Epidermal melanocyte (primary cell): ENCODE data around the gene COL5A1.

Source experiments
- DNase-seq: peaks from one replicate; pipeline ENCODE4 v3.0.0; 2011; ENCODE audit warnings: low spot score; ENCODE audit not compliant: insufficient read length

COL5A1 gene

GRCh38 chr9:134785325-134786108, 143.9 kb downstream of the COL5A1 start:
- DNase-seq: no peak

- DNase-seq: no peak
Measured at GRCh38 chr9:134787601-134788531, 146.3 kb downstream of the COL5A1 start.

GRCh38 chr9:134789168-134789567, 147.6 kb downstream of the COL5A1 start:
- no peak for DNase-seq

- DNase-seq: no peak
Measured at GRCh38 chr9:134791009-134791408, 149.4 kb downstream of the COL5A1 start.

- no peak for DNase-seq
Measured at GRCh38 chr9:134792627-134793026, 151.0 kb downstream of the COL5A1 start.

GRCh38 chr9:134793288-134794188, 151.9 kb downstream of the COL5A1 start:
- no peak for DNase-seq

- no peak for DNase-seq
Measured at GRCh38 chr9:134794663-134795370, 153.2 kb downstream of the COL5A1 start.

- no peak for DNase-seq
Measured at GRCh38 chr9:134795446-134795845, 153.8 kb downstream of the COL5A1 start.

GRCh38 chr9:134796882-134797281, 155.3 kb downstream of the COL5A1 start:
- DNase-seq: no peak

GRCh38 chr9:134800791-134801339, 159.3 kb downstream of the COL5A1 start:
- DNase-seq: no peak

GRCh38 chr9:134802216-134802795, 160.7 kb downstream of the COL5A1 start:
- DNase-seq: no peak

- DNase-seq: no peak
Measured at GRCh38 chr9:134804871-134805270, 163.3 kb downstream of the COL5A1 start.

GRCh38 chr9:134807716-134808446, 166.3 kb downstream of the COL5A1 start:
- no peak for DNase-seq

- no peak for DNase-seq
Measured at GRCh38 chr9:134808447-134808792, 166.8 kb downstream of the COL5A1 start.

GRCh38 chr9:134809292-134809691, 167.7 kb downstream of the COL5A1 start:
- DNase-seq: no peak

- DNase-seq: no peak
Measured at GRCh38 chr9:134809826-134810225, 168.2 kb downstream of the COL5A1 start.

- DNase-seq: no peak
Measured at GRCh38 chr9:134811079-134811672, 169.6 kb downstream of the COL5A1 start.

- DNase-seq: peak; percentile 79
Measured at GRCh38 chr9:134811673-134812342, 170.2 kb downstream of the COL5A1 start.

- no peak for DNase-seq
Measured at GRCh38 chr9:134812343-134812673, 170.7 kb downstream of the COL5A1 start.
